DOHH2 (cell line): ENCODE results near the gene UBE2F.

Experiments used
- H3F3A ChIP-seq: fragments of 200-600 bp; sonication (generic), shearing (Covaris generic); 2 replicates; pipeline ENCODE4 v1.6.0; 2016; ENCODE audit warnings: antibody characterized with exemption, mild to moderate bottlenecking; ENCODE audit not compliant: control insufficient read depth, insufficient read depth
- H3K27ac ChIP-seq: fragments of 200-600 bp; sonication (generic); 2 replicates; pipeline ENCODE4 v1.5.1; 2014; ENCODE audit warnings: low read depth, mild to moderate bottlenecking, low read length, moderate library complexity
- H3K27me3 ChIP-seq: fragments of 200-600 bp; sonication (generic); 2 replicates; pipeline ENCODE4 v1.6.1; 2014; ENCODE audit warnings: mild to moderate bottlenecking, low read length, mixed read lengths; ENCODE audit not compliant: control insufficient read depth
- H3K36me3 ChIP-seq: fragments of 200-600 bp; sonication (generic); 2 replicates; pipeline ENCODE4 v1.6.1; 2014; ENCODE audit warnings: mild to moderate bottlenecking, low read length, moderate library complexity, mixed read lengths; ENCODE audit not compliant: control insufficient read depth
- H3K4me1 ChIP-seq: fragments of 200-600 bp; sonication (generic); 2 replicates; pipeline ENCODE4 v1.6.1; 2014; ENCODE audit warnings: mild to moderate bottlenecking, low read length, mixed read lengths; ENCODE audit not compliant: control insufficient read depth
- H3K4me2 ChIP-seq: fragments of 200-600 bp; sonication (generic); 2 replicates; pipeline ENCODE4 v1.6.0; 2014; ENCODE audit warnings: mild to moderate bottlenecking, low read length, moderate library complexity
- H3K4me3 ChIP-seq: fragments of 200-600 bp; sonication (generic); 2 replicates; pipeline ENCODE4 v1.5.1; 2014; ENCODE audit warnings: mild to moderate bottlenecking, low read length, mixed read lengths
- H3K79me2 ChIP-seq: fragments of 200-600 bp; sonication (generic); 2 replicates; pipeline ENCODE4 v1.6.1; 2014; ENCODE audit warnings: mild to moderate bottlenecking, low read length, mixed read lengths; ENCODE audit not compliant: control insufficient read depth
- H3K9me2 ChIP-seq: fragments of 200-600 bp; sonication (generic); replicated peaks from 2 replicates; pipeline ENCODE4 v1.6.1; 2014; ENCODE audit warnings: mild to moderate bottlenecking, low read length, mixed read lengths; ENCODE audit not compliant: control insufficient read depth
- H3K9me3 ChIP-seq: fragments of 200-600 bp; sonication (generic); 2 replicates; pipeline ENCODE4 v1.6.1; 2014; ENCODE audit warnings: antibody characterized with exemption, low read length, mixed read lengths; ENCODE audit not compliant: control insufficient read depth, insufficient read depth
- H4K20me1 ChIP-seq: fragments of 200-600 bp; sonication (generic); 2 replicates; pipeline ENCODE4 v1.6.0; 2014; ENCODE audit warnings: low read depth, mild to moderate bottlenecking, antibody characterized with exemption, low read length, moderate library complexity; ENCODE audit not compliant: control insufficient read depth, insufficient read depth
- EZH2phosphoT487 ChIP-seq: fragments of 200-600 bp; sonication (generic); IDR thresholded peaks from 2 replicates; pipeline ENCODE4 v1.6.1; 2017; ENCODE audit warnings: borderline replicate concordance, mild to moderate bottlenecking, antibody characterized with exemption, low read length, moderate library complexity, mixed read lengths
- TF ChIP-seq, protein P1 (sequence below): fragments of 200-600 bp; sonication (generic); IDR thresholded peaks from one replicate; pipeline ENCODE4 v1.5.1; 2014; ENCODE audit warnings: antibody characterized with exemption, mild to moderate bottlenecking, low read depth, low read length; ENCODE audit not compliant: poor library complexity, severe bottlenecking

The UBE2F gene

GRCh38 chr2:237932731-237933131 is 34.1 kb upstream of the UBE2F start:
- no peak overlapping the region for H3K27ac ChIP-seq
- no peaks in the 10 kb centered on the region for H3K79me2 ChIP-seq
- peaks cover 15% of the 10 kb centered on the region; the same call in 1 of the 2 replicates for H3K9me3 ChIP-seq
- no peaks in the 10 kb centered on the region for H3F3A ChIP-seq
- H3K36me3 ChIP-seq = no peaks in the 10 kb centered on the region
- no peak for TF ChIP-seq EZH2phosphoT487
- TF ChIP-seq, protein P1, sequence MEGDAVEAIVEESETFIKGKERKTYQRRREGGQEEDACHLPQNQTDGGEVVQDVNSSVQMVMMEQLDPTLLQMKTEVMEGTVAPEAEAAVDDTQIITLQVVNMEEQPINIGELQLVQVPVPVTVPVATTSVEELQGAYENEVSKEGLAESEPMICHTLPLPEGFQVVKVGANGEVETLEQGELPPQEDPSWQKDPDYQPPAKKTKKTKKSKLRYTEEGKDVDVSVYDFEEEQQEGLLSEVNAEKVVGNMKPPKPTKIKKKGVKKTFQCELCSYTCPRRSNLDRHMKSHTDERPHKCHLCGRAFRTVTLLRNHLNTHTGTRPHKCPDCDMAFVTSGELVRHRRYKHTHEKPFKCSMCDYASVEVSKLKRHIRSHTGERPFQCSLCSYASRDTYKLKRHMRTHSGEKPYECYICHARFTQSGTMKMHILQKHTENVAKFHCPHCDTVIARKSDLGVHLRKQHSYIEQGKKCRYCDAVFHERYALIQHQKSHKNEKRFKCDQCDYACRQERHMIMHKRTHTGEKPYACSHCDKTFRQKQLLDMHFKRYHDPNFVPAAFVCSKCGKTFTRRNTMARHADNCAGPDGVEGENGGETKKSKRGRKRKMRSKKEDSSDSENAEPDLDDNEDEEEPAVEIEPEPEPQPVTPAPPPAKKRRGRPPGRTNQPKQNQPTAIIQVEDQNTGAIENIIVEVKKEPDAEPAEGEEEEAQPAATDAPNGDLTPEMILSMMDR = no peak
- H3K4me3 ChIP-seq = no peak overlapping the region
- no peaks in the 10 kb centered on the region for H3K27me3 ChIP-seq
- no peaks in the 10 kb centered on the region for H3K9me2 ChIP-seq
- H3K4me2 ChIP-seq = no peak overlapping the region
- peaks cover 15% of the 10 kb centered on the region for H3K4me1 ChIP-seq
- H4K20me1 ChIP-seq = no peaks in the 10 kb centered on the region

DNA sequence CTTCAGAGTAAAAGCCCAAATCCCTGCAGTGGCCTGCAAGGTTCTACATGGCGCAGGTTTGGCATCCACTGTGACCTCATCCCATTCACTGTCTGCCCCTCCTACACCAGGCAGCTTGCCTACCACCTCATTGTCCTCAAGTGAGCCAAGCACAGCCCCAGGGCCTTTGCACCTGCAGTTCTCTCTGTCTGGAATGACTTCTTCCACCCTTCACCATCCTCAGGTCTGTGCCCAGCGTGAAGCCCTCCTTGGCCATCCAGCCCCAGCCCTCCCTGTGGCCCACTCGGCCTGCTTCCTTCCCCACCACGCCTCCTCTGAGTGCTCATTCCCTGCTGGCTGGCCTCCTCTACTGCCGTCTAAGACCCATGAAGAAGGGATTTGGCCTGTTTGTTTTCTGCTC is 32.6 kb upstream of the UBE2F start:
- Histone ChIP-seq H3K4me1 (peaks cover 15% of the 10 kb centered on the region), H3K9me2 (no peaks in the 10 kb centered on the region), H3F3A (no peaks in the 10 kb centered on the region), H3K79me2 (no peaks in the 10 kb centered on the region), H3K9me3 (peaks cover 15% of the 10 kb centered on the region; the same call in 1 of the 2 replicates), H3K27ac (no peak overlapping the region), H3K4me2 (no peak overlapping the region), H3K27me3 (no peaks in the 10 kb centered on the region), H4K20me1 (no peaks in the 10 kb centered on the region), H3K4me3 (no peak overlapping the region), H3K36me3 (no peaks in the 10 kb centered on the region)
- no peak for TF ChIP-seq EZH2phosphoT487
- TF ChIP-seq, protein P1 = no peak

GRCh38 chr2:237935740-237936452 is 30.9 kb upstream of the UBE2F start:
- TF ChIP-seq EZH2phosphoT487 = no peak
- TF ChIP-seq, protein P1 = no peak
- Histone ChIP-seq H3K27me3 (no peaks in the 10 kb centered on the region), H3K27ac (no peak overlapping the region), H3K4me1 (peaks cover 14% of the 10 kb centered on the region), H3K36me3 (no peaks in the 10 kb centered on the region), H3F3A (no peaks in the 10 kb centered on the region), H4K20me1 (no peaks in the 10 kb centered on the region), H3K4me3 (no peak overlapping the region), H3K79me2 (no peaks in the 10 kb centered on the region), H3K4me2 (no peak overlapping the region), H3K9me2 (no peaks in the 10 kb centered on the region), H3K9me3 (peaks cover 2% of the 10 kb centered on the region; the same call in 1 of the 2 replicates)
